ENCODE data around the gene KRT79. TPM values are rescaled to one million over a fixed set of nuclear protein-coding genes. Genes with fewer than 3 reads are reported as not detected.
"Not testable (repeated sequence)": the region's sequence is repeated elsewhere in the genome, so short reads cannot be mapped to it uniquely, and the experiment has no call there.

KRT79 gene
- polyA plus RNA-seq, 1 experiment = 0.04 TPM

GRCh38 chr12:52796429-52796794 lies 37.7 kb downstream of the KRT79 start:
- Histone ChIP-seq H3K9me3 (ENCODE audit: control insufficient read depth, insufficient read depth, low read length) (no peaks in the 10 kb centered on the region; the same call in 1 of the 2 replicates), H3K27ac (ENCODE audit: low read depth, low read length) (no peak overlapping the region), H3K4me3 (ENCODE audit: low read depth, low read length) (no peak overlapping the region), H3K27me3 (ENCODE audit: control insufficient read depth, insufficient read depth, low read length) (peaks cover 3% of the 10 kb centered on the region)
- no peak for DNase-seq (ENCODE audit: low read depth, low spot score)
- ChIA-PET POLR2A (no interaction called here), CTCF (no interaction called here)
- TF ChIP-seq CTCF (IDR thresholded peaks at IDR 0.05; ENCODE audit: low read depth, low read length) = no peak

GRCh38 chr12:52795694-52796428 lies 38.2 kb downstream of the KRT79 start, which contains the start of gene KRT3:
Gene KRT3 (minus strand): TSS chr12:52796117. CDS start chr12:52796042, 75 bp downstream.
- no peak for DNase-seq (ENCODE audit: low read depth, low spot score)
- Histone ChIP-seq H3K27me3 (ENCODE audit: control insufficient read depth, insufficient read depth, low read length) (peaks cover 5% of the 10 kb centered on the region), H3K27ac (ENCODE audit: low read depth, low read length) (no peak within 1 kb of the TSS), H3K4me3 (ENCODE audit: low read depth, low read length) (no peak within 1 kb of the TSS), H3K9me3 (ENCODE audit: control insufficient read depth, insufficient read depth, low read length) (no peaks in the 10 kb centered on the region; the same call in 1 of the 2 replicates)
- TF ChIP-seq CTCF (IDR thresholded peaks at IDR 0.05; ENCODE audit: low read depth, low read length) = no peak
- POLR2A ChIA-PET = no interaction called here
- CTCF ChIA-PET = no interaction called here

- CTCF ChIA-PET; H3K27me3 ChIP-seq (ENCODE audit: control insufficient read depth, insufficient read depth, low read length); H3K9me3 ChIP-seq (ENCODE audit: control insufficient read depth, insufficient read depth, low read length); H3K4me3 ChIP-seq (ENCODE audit: low read depth, low read length); POLR2A ChIA-PET; DNase-seq (ENCODE audit: low read depth, low spot score); H3K27ac ChIP-seq (ENCODE audit: low read depth, low read length): not testable (repeated sequence)
These were observed 38.8 kb downstream of the KRT79 start for GRCh38 chr12:52795332-52795674.

- TF ChIP-seq CTCF (IDR thresholded peaks at IDR 0.05; ENCODE audit: low read depth, low read length) = no peak
- ChIA-PET POLR2A (no interaction called here), CTCF (no interaction called here)
- Histone ChIP-seq H3K9me3 (ENCODE audit: control insufficient read depth, insufficient read depth, low read length) (no peaks in the 10 kb centered on the region; the same call in 1 of the 2 replicates), H3K27me3 (ENCODE audit: control insufficient read depth, insufficient read depth, low read length) (peaks cover 14% of the 10 kb centered on the region), H3K27ac (ENCODE audit: low read depth, low read length) (no peak overlapping the region), H3K4me3 (ENCODE audit: low read depth, low read length) (no peak overlapping the region)
- no peak for DNase-seq (ENCODE audit: low read depth, low spot score)
These were observed 39.4 kb downstream of the KRT79 start for GRCh38 chr12:52794479-52795331.

GRCh38 chr12:52792185-52793029 lies 41.7 kb downstream of the KRT79 start:
- ChIA-PET CTCF (no interaction called here), POLR2A (no interaction called here)
- no peaks in the 10 kb centered on the region; the same call in 1 of the 2 replicates for H3K9me3 ChIP-seq (ENCODE audit: control insufficient read depth, insufficient read depth, low read length)
- H3K4me3 ChIP-seq (ENCODE audit: low read depth, low read length) = no peak overlapping the region
- H3K27me3 ChIP-seq (ENCODE audit: control insufficient read depth, insufficient read depth, low read length) = peaks cover 25% of the 10 kb centered on the region
- no peak for DNase-seq (ENCODE audit: low read depth, low spot score)
- H3K27ac ChIP-seq (ENCODE audit: low read depth, low read length) = no peak overlapping the region
- TF ChIP-seq CTCF (IDR thresholded peaks at IDR 0.05; ENCODE audit: low read depth, low read length) = no peak
